HEK293 (cell line): Measurements from ENCODE around the gene ITGB3.
A peak's percentile ranks its signal among the peaks of the same experiment; 100 is the strongest.

Experiments used
- HIC1 ChIP-seq: fragments of 450-650 bp; formaldehyde crosslinking; IDR thresholded peaks from 2 replicates; pipeline ENCODE4 v1.5.1; 2016; ENCODE audit warnings: missing biosample characterization, missing genetic modification characterization
- KLF1 ChIP-seq: fragments of 450-650 bp; formaldehyde crosslinking; IDR thresholded peaks from 2 replicates; pipeline ENCODE4 v1.5.1; 2016; ENCODE audit warnings: missing biosample characterization, missing genetic modification characterization
- SP3 ChIP-seq: fragments of 450-650 bp; formaldehyde crosslinking; IDR thresholded peaks from 2 replicates; pipeline ENCODE4 v1.5.1; 2016; ENCODE audit warnings: missing biosample characterization, missing genetic modification characterization
- ZFHX2 ChIP-seq: fragments of 450-650 bp; formaldehyde crosslinking; conservative IDR thresholded peaks from 2 replicates; pipeline ENCODE4 v1.5.1; 2016; ENCODE audit warnings: missing biosample characterization, missing genetic modification characterization
- ZNF148 ChIP-seq: fragments of 450-650 bp; formaldehyde crosslinking; IDR thresholded peaks from 2 replicates; pipeline ENCODE4 v1.5.0; 2017; ENCODE audit warnings: missing biosample characterization, missing genetic modification characterization, borderline replicate concordance
- ZNF157 ChIP-seq: fragments of 450-650 bp; formaldehyde crosslinking; IDR thresholded peaks from 2 replicates; pipeline ENCODE4 v1.5.1; 2016; ENCODE audit warnings: missing biosample characterization, missing genetic modification characterization
- ZNF280D ChIP-seq: fragments of 450-650 bp; formaldehyde crosslinking; IDR thresholded peaks from 2 replicates; pipeline ENCODE4 v1.5.1; 2016; ENCODE audit warnings: missing biosample characterization, missing genetic modification characterization
- ZNF302 ChIP-seq: fragments of 450-650 bp; formaldehyde crosslinking; IDR thresholded peaks from 2 replicates; pipeline ENCODE4 v1.5.1; 2016; ENCODE audit warnings: missing biosample characterization, missing genetic modification characterization, low read depth
- ZNF335 ChIP-seq: fragments of 450-650 bp; formaldehyde crosslinking; conservative IDR thresholded peaks from 2 replicates; pipeline ENCODE4 v1.5.1; 2016; ENCODE audit warnings: missing biosample characterization, missing genetic modification characterization
- ZNF341 ChIP-seq: fragments of 450-650 bp; formaldehyde crosslinking; IDR thresholded peaks from 2 replicates; pipeline ENCODE4; 2016; ENCODE audit warnings: low read depth, missing biosample characterization, missing genetic modification characterization
- ZNF366 ChIP-seq: fragments of 450-650 bp; formaldehyde crosslinking; conservative IDR thresholded peaks from 2 replicates; pipeline ENCODE4 v1.5.1; 2016; ENCODE audit warnings: missing biosample characterization, missing genetic modification characterization
- ZNF391 ChIP-seq: fragments of 450-650 bp; formaldehyde crosslinking; IDR thresholded peaks from 2 replicates; pipeline ENCODE4 v1.5.1; 2016; ENCODE audit warnings: low read depth, missing biosample characterization, missing genetic modification characterization, borderline replicate concordance
- ZNF488 ChIP-seq: fragments of 450-650 bp; formaldehyde crosslinking; IDR thresholded peaks from 2 replicates; pipeline ENCODE4 v1.5.1; 2016; ENCODE audit warnings: missing biosample characterization, missing genetic modification characterization
- ZNF518A ChIP-seq: fragments of 450-650 bp; formaldehyde crosslinking; conservative IDR thresholded peaks from 2 replicates; pipeline ENCODE4 v1.5.1; 2016; ENCODE audit warnings: low read depth, missing biosample characterization, missing genetic modification characterization
- ZNF600 ChIP-seq: fragments of 450-650 bp; formaldehyde crosslinking; IDR thresholded peaks from 2 replicates; pipeline ENCODE4 v1.5.1; 2016; ENCODE audit warnings: missing biosample characterization, missing genetic modification characterization
- ZNF629 ChIP-seq: fragments of 450-650 bp; formaldehyde crosslinking; IDR thresholded peaks from 2 replicates; pipeline ENCODE4 v1.5.1; 2017; ENCODE audit warnings: missing biosample characterization, missing genetic modification characterization
- ZNF639 ChIP-seq: fragments of 450-650 bp; formaldehyde crosslinking; IDR thresholded peaks from 2 replicates; pipeline ENCODE4 v1.5.1; 2016; ENCODE audit warnings: missing biosample characterization, missing genetic modification characterization
- ZNF692 ChIP-seq: fragments of 450-650 bp; formaldehyde crosslinking; IDR thresholded peaks from 2 replicates; pipeline ENCODE4 v1.5.1; 2016; ENCODE audit warnings: missing biosample characterization, missing genetic modification characterization
- ZNF76 ChIP-seq: fragments of 450-650 bp; formaldehyde crosslinking; IDR thresholded peaks from 2 replicates; pipeline ENCODE4; 2016; ENCODE audit warnings: low read depth, missing biosample characterization, missing genetic modification characterization, borderline replicate concordance
- ZNF777 ChIP-seq: fragments of 450-650 bp; formaldehyde crosslinking; IDR thresholded peaks from 2 replicates; pipeline ENCODE4 v1.5.1; 2017; ENCODE audit warnings: missing biosample characterization, missing genetic modification characterization, borderline replicate concordance

Gene ITGB3

GRCh38 chr17:47323382-47324223 is 70.0 kb downstream of the ITGB3 start, which contains the start of gene EFCAB13 (continued):
- no peak for TF ChIP-seq ZNF148 (tag by site-specific recombination)
- TF ChIP-seq KLF1 = 0 out of 2 replicates have a peak, but pooled peaks have one; percentile 18
- TF ChIP-seq ZNF76 (tag by site-specific recombination) = 0 out of 2 replicates have a peak, but pooled peaks have one; percentile 56
- TF ChIP-seq ZNF488 = no peak
- TF ChIP-seq SP3 (tag by site-specific recombination) = peak; percentile 69
- 0 out of 2 replicates have a peak, but pooled peaks have one; percentile 26 for TF ChIP-seq ZNF366 (tag by site-specific recombination)
- peak; percentile 71; the same call in 1 of the 2 replicates for TF ChIP-seq ZNF777 (tag by site-specific recombination)
- TF ChIP-seq ZNF302 (tag by site-specific recombination) = no peak
- TF ChIP-seq ZNF335 = peak; percentile 90
- no peak for TF ChIP-seq ZNF157 (tag by site-specific recombination)
- TF ChIP-seq HIC1 (tag by site-specific recombination) = 0 out of 2 replicates have a peak, but pooled peaks have one; percentile 14
- 0 out of 2 replicates have a peak, but pooled peaks have one; percentile 20 for TF ChIP-seq ZNF518A (tag by site-specific recombination)
- TF ChIP-seq ZNF629 (tag by site-specific recombination) = no peak
- TF ChIP-seq ZNF600 (tag by site-specific recombination) = peak; percentile 62
- TF ChIP-seq ZNF639 = peak; percentile 71; the same call in 1 of the 2 replicates
- TF ChIP-seq ZNF391 = 0 out of 2 replicates have a peak, but pooled peaks have one; percentile 32
- TF ChIP-seq ZNF692 (tag by site-specific recombination) = 0 out of 2 replicates have a peak, but pooled peaks have one; percentile 52
- TF ChIP-seq ZNF280D = peak; percentile 61
- TF ChIP-seq ZFHX2 (tag by site-specific recombination) = peak; percentile 73
- peak; percentile 75 for TF ChIP-seq ZNF341 (tag by site-specific recombination)
